ENCODE results near the gene DCAF17. TPM values are rescaled to one million over a fixed set of nuclear protein-coding genes. Genes with fewer than 3 reads are reported as not detected.

Gene DCAF17
- total RNA-seq, 1 experiment from 2014 or later = 20.8 TPM

DNA sequence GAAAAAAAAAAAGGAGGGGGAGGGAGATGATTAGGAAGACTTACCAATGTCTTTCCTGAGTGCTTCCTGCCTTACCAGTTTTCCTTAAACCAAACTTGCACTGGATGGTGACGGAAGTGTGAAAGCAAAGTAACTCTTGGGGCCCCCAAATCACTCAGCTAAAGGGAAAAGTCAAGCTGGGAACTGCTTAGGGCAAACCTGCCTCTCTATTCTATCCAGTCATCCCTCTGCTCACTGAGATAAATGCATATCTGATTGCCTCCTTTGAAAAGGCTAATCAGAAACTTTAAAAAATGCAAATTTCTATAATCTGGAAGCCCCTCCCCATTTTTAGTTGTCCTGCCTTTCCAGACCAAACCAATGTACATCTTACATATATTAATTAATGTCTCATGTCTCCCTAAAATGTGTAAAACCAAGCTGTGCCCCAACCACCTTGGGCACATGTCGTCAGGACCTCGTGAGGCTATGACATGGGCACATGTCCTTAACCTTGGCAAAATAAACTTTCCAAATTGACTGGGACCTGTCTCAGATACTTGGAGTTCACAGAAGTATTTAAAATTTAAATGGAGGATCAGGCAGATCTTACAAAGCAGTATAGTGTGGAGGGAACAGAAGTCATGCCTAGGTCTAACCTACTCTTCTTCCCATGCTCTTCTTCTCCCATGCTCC, 81.0 kb downstream of the DCAF17 start:
- H3K9me3 Mint-ChIP-seq (ENCODE audit: unreplicated experiment) = no peaks in the 10 kb centered on the region
- ChIA-PET CTCF (no interaction called here), POLR2A (interaction anchor here (1.0 kb wide), 1 partner anchor 9 kb away, joined by 5 read pairs; no protein-coding TSS in a partner anchor)
- H3K4me3 Mint-ChIP-seq (ENCODE audit: unreplicated experiment) = no peak overlapping the region
- no peaks in the 10 kb centered on the region for H3K27me3 Mint-ChIP-seq (ENCODE audit: insufficient read depth, unreplicated experiment)
- peaks cover 14% of the 10 kb centered on the region for H3K4me1 Mint-ChIP-seq (ENCODE audit: insufficient read depth, unreplicated experiment)
- DNase-seq (ENCODE audit: unreplicated experiment) = no peak
- no peak overlapping the region for H3K27ac Mint-ChIP-seq (ENCODE audit: low read depth, unreplicated experiment)
- TF ChIP-seq, protein P1, sequence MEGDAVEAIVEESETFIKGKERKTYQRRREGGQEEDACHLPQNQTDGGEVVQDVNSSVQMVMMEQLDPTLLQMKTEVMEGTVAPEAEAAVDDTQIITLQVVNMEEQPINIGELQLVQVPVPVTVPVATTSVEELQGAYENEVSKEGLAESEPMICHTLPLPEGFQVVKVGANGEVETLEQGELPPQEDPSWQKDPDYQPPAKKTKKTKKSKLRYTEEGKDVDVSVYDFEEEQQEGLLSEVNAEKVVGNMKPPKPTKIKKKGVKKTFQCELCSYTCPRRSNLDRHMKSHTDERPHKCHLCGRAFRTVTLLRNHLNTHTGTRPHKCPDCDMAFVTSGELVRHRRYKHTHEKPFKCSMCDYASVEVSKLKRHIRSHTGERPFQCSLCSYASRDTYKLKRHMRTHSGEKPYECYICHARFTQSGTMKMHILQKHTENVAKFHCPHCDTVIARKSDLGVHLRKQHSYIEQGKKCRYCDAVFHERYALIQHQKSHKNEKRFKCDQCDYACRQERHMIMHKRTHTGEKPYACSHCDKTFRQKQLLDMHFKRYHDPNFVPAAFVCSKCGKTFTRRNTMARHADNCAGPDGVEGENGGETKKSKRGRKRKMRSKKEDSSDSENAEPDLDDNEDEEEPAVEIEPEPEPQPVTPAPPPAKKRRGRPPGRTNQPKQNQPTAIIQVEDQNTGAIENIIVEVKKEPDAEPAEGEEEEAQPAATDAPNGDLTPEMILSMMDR (IDR thresholded peaks at IDR 0.05; ENCODE audit: unreplicated experiment) = no peak
- no peaks in the 10 kb centered on the region for H3K36me3 Mint-ChIP-seq (ENCODE audit: insufficient read depth, unreplicated experiment)
- BruUV-seq (replicated peaks) = no TSS peak
- intact Hi-C loops (cut with micrococcal nuclease) = no loop called here

DNA sequence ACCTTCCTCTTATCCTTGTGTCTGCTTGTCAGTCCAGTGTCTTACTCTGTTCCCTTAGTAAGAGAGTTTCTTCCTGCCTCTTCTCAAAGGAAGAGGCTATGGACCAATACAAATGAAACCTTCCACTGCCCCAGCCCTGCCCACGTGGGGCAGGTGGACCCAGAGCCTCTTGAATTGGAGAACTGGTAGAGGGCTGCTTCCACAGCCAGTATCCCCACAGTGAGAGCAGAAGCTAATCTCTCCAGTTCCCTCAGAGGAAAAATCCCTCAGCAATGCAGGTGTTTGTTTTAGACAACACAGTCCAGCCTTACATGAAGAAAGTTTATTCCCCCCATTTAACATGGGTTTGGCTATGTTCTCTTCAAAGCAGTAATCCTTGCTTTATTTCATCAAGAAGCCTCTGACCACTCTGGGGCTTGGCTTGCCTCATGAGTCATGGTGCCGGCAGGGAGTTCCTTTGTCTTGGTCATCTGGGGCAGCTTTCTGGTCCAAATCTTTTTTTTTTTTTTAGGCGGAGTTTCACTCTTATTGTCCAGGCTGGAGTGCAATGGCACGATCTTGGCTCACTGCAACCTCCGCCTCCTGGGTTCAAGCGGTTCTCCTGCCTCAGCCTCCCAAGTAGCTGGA, 81.8 kb downstream of the DCAF17 start:
- Mint-ChIP-seq H3K9me3 (ENCODE audit: unreplicated experiment) (no peaks in the 10 kb centered on the region), H3K4me3 (ENCODE audit: unreplicated experiment) (no peak overlapping the region), H3K27me3 (ENCODE audit: insufficient read depth, unreplicated experiment) (no peaks in the 10 kb centered on the region), H3K27ac (ENCODE audit: low read depth, unreplicated experiment) (no peak overlapping the region), H3K4me1 (ENCODE audit: insufficient read depth, unreplicated experiment) (peaks cover 13% of the 10 kb centered on the region), H3K36me3 (ENCODE audit: insufficient read depth, unreplicated experiment) (no peaks in the 10 kb centered on the region)
- TF ChIP-seq, protein P1 (IDR thresholded peaks at IDR 0.05; ENCODE audit: unreplicated experiment) = no peak
- ChIA-PET POLR2A (interaction anchor here (0.6 to 1.3 kb wide), 4 partner anchors 8 to 83 kb away, joined by 4 to 5 read pairs (median 4); no protein-coding TSS in a partner anchor), CTCF (no interaction called here)
- no TSS peak for BruUV-seq (replicated peaks)
- DNase-seq (ENCODE audit: unreplicated experiment) = peak; percentile 78
- intact Hi-C loops (cut with micrococcal nuclease) = no loop called here

DNA sequence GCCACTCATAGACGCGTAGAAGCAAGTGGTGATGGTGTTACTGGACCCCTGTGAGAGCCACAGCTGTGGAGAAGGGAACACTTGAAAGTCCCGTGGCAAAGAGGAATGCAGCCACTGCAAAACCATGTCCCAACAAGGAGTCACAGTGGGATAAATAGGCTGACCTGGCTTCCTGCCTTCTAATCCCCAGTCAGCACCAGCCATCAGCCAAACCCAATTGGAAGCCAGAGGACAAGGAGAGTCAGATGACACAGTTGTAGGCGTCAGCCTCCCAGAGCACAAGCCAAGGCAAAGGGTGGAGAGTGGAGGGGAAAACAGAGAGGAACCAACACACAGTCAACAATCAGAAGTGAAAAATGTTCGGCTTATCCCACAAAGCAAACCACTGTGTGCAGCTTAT, 82.8 kb downstream of the DCAF17 start:
- ChIA-PET POLR2A (interaction anchor here (1.0 to 1.3 kb wide), 2 partner anchors 14 to 57 kb away, joined by 4 read pairs; no protein-coding TSS in a partner anchor), CTCF (interaction anchor here (0.5 kb wide), 1 partner anchor 443 kb away, joined by 3 read pairs; no protein-coding TSS in a partner anchor)
- intact Hi-C loops (cut with micrococcal nuclease) = no loop called here
- Mint-ChIP-seq H3K27me3 (ENCODE audit: insufficient read depth, unreplicated experiment) (no peaks in the 10 kb centered on the region), H3K36me3 (ENCODE audit: insufficient read depth, unreplicated experiment) (no peaks in the 10 kb centered on the region), H3K27ac (ENCODE audit: low read depth, unreplicated experiment) (no peak overlapping the region), H3K4me3 (ENCODE audit: unreplicated experiment) (no peak overlapping the region), H3K9me3 (ENCODE audit: unreplicated experiment) (no peaks in the 10 kb centered on the region), H3K4me1 (ENCODE audit: insufficient read depth, unreplicated experiment) (peaks cover 13% of the 10 kb centered on the region)
- BruUV-seq (replicated peaks) = no TSS peak
- TF ChIP-seq, protein P1 (IDR thresholded peaks at IDR 0.05; ENCODE audit: unreplicated experiment) = no peak
- DNase-seq (ENCODE audit: unreplicated experiment) = no peak

DNA sequence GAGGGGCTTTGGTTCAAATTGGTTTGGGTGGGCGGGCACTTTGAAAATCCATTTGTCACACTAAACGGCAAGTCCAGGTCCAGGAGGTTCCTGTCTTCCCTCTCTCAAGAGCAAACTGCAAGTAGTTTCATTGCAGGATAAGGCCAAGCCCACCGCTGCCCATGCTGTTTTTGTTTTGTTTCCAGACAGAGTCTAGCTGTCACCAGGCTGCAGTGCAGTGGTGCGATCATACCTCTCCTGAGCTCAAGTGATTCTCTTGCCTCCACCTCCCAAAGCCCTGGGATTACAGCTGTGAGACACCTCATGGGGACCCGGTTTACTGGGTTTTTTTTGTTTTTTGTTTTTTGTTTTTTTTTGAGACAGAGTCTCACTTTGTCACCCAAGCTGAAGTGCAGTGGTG, 86.4 kb downstream of the DCAF17 start:
- Mint-ChIP-seq H3K9me3 (ENCODE audit: unreplicated experiment) (no peaks in the 10 kb centered on the region), H3K27me3 (ENCODE audit: insufficient read depth, unreplicated experiment) (no peaks in the 10 kb centered on the region), H3K4me3 (ENCODE audit: unreplicated experiment) (no peak overlapping the region), H3K36me3 (ENCODE audit: insufficient read depth, unreplicated experiment) (no peaks in the 10 kb centered on the region), H3K4me1 (ENCODE audit: insufficient read depth, unreplicated experiment) (peaks cover 26% of the 10 kb centered on the region), H3K27ac (ENCODE audit: low read depth, unreplicated experiment) (no peak overlapping the region)
- intact Hi-C loops (cut with micrococcal nuclease) = no loop called here
- ChIA-PET POLR2A (interaction anchor here (0.7 to 4.8 kb wide), 5 partner anchors 10 to 272 kb away, joined by 3 to 108 read pairs (median 20); partner anchors contain the start of genes DCAF17 and METTL8), CTCF (no interaction called here)
- TF ChIP-seq, protein P1 (IDR thresholded peaks at IDR 0.05; ENCODE audit: unreplicated experiment) = no peak
- no peak for DNase-seq (ENCODE audit: unreplicated experiment)
- BruUV-seq (replicated peaks) = no TSS peak
